Tibial artery (tissue), 4 donors: ENCODE data around the gene COLEC12.

Source experiments
- DNase-seq, 2 donors: peaks; one replicate each; pipeline ENCODE4 v3.0.0-alpha.2; 2019
- H3K27ac ChIP-seq, 2 donors: fragments of 200-600 bp; sonication (generic) in 1 of 2; 1 replicate in 1 of 2; 2 replicates in 1 of 2; pipeline ENCODE4 v1.5.1; 2018 to 2019; ENCODE audit warnings: mild to moderate bottlenecking in 1 of 2
- H3K27me3 ChIP-seq, 2 donors: fragments of 200-600 bp; sonication (generic) in 1 of 2; one replicate each; pipeline versions ENCODE4 v1.5.1 to v1.6.0; 2016 to 2019
- H3K36me3 ChIP-seq, 3 donors: fragments of 200-600 bp; sonication (generic) in 2 of 3; one replicate each; pipeline ENCODE4 v1.5.1; 2016 to 2019; ENCODE audit warnings: mild to moderate bottlenecking in 2 of 3
- H3K4me1 ChIP-seq, 4 donors: fragments of 200-600 bp; sonication (generic) in 2 of 4; 1 replicate in 3 of 4; 2 replicates in 1 of 4; pipeline ENCODE4 v1.5.1; 2016 to 2019
- H3K4me3 ChIP-seq, 2 donors: fragments of 200-600 bp; sonication (generic) in 1 of 2; 1 replicate in 1 of 2; 2 replicates in 1 of 2; pipeline ENCODE4 v1.5.1; 2018 to 2019; ENCODE audit warnings: mild to moderate bottlenecking in 2 of 2
- H3K9me3 ChIP-seq, 3 donors: fragments of 200-600 bp; sonication (generic) in 1 of 3; one replicate each; pipeline ENCODE4 v1.5.1; 2016 to 2019
- intact Hi-C: fragments of 100-400 bp; cut with DNase I; formaldehyde crosslinking; loops from one replicate; pipeline ENCODE4 v1.15.0; 2023; ENCODE audit warnings: low total_unique reads
- TF ChIP-seq, protein P1 (sequence below), 2 experiments: fragments of 200-600 bp in 1 of 2; fragments of 450-650 bp in 1 of 2; IDR thresholded peaks; one replicate each; pipeline ENCODE4 v1.5.1; 2017 to 2019; ENCODE audit warnings: antibody characterized with exemption in 2 of 2, mild to moderate bottlenecking in 1 of 2, moderate library complexity in 1 of 2

The COLEC12 gene

GRCh38 chr18:356778-357177 is 143.7 kb downstream of the COLEC12 start:
- Histone ChIP-seq H3K4me1 (no peaks in the 10 kb centered on the region), H3K9me3 (no peaks in the 10 kb centered on the region), H3K4me3 (no peak overlapping the region), H3K27me3 (no peaks in the 10 kb centered on the region), H3K36me3 (no peaks in the 10 kb centered on the region), H3K27ac (no peak overlapping the region)
- intact Hi-C loops, result no loop called here
- no peak for DNase-seq
- TF ChIP-seq, protein P1, sequence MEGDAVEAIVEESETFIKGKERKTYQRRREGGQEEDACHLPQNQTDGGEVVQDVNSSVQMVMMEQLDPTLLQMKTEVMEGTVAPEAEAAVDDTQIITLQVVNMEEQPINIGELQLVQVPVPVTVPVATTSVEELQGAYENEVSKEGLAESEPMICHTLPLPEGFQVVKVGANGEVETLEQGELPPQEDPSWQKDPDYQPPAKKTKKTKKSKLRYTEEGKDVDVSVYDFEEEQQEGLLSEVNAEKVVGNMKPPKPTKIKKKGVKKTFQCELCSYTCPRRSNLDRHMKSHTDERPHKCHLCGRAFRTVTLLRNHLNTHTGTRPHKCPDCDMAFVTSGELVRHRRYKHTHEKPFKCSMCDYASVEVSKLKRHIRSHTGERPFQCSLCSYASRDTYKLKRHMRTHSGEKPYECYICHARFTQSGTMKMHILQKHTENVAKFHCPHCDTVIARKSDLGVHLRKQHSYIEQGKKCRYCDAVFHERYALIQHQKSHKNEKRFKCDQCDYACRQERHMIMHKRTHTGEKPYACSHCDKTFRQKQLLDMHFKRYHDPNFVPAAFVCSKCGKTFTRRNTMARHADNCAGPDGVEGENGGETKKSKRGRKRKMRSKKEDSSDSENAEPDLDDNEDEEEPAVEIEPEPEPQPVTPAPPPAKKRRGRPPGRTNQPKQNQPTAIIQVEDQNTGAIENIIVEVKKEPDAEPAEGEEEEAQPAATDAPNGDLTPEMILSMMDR (IDR thresholded peaks at IDR 0.05), result no peak

- Histone ChIP-seq H3K36me3 (no peaks in the 10 kb centered on the region), H3K9me3 (no peaks in the 10 kb centered on the region), H3K4me1 (no peaks in the 10 kb centered on the region), H3K27me3 (no peaks in the 10 kb centered on the region), H3K4me3 (no peak overlapping the region), H3K27ac (no peak overlapping the region)
- TF ChIP-seq, protein P1 (IDR thresholded peaks at IDR 0.05), result no peak
- intact Hi-C loops, result no loop called here
- DNase-seq, result no peak
Observed at GRCh38 chr18:355678-356077, 144.8 kb downstream of the COLEC12 start.

DNA sequence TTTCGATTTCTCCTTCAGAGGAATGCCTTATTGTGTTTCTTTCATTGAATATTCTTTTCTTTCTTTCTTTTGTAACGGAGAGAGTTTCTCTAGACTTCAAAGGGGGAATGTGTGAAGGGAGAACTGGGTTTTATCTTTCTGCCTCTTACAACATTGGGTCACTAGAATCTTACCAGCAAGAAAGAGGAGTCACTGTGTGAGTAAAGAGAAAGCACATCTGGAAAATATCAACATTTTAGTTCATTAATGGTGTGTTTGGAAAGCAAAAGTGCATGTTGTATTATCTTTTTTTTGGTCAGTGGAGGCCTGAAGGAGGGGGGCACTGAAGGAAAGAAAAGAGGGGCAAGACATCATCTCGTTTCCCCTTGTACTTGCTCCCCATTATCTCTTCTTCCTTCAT is 146.0 kb downstream of the COLEC12 start:
- H3K27ac ChIP-seq, result no peak overlapping the region
- H3K4me1 ChIP-seq, result no peaks in the 10 kb centered on the region
- no peaks in the 10 kb centered on the region for H3K27me3 ChIP-seq
- H3K9me3 ChIP-seq, result no peaks in the 10 kb centered on the region
- intact Hi-C loops, result no loop called here
- TF ChIP-seq, protein P1 (IDR thresholded peaks at IDR 0.05), result no peak
- DNase-seq, result no peak
- no peak overlapping the region for H3K4me3 ChIP-seq
- H3K36me3 ChIP-seq, result no peaks in the 10 kb centered on the region

DNA sequence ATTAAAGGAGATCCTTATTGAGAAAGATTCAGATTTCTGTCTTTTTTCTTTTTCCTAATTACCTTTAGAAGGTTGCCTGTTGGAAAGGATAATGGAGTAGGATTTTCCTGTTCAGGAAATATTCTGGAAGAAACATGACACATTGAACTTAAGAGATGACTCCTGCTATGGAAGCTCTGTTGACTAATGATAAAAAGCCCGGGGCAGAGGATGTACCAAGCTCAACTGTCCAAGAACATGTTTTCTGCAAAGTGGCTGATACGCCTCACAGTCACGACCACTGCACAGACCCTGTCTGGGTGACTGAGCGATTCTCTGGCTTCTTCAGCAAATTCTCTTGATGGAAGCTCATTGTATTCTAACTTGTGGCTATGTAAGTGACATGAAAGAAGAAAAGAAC is 146.5 kb downstream of the COLEC12 start:
- intact Hi-C loops, result no loop called here
- Histone ChIP-seq H3K9me3 (no peaks in the 10 kb centered on the region), H3K27me3 (no peaks in the 10 kb centered on the region), H3K36me3 (no peaks in the 10 kb centered on the region), H3K4me1 (no peaks in the 10 kb centered on the region), H3K27ac (no peak overlapping the region), H3K4me3 (no peak overlapping the region)
- TF ChIP-seq, protein P1 (IDR thresholded peaks at IDR 0.05), result no peak
- no peak for DNase-seq

- no peaks in the 10 kb centered on the region for H3K4me1 ChIP-seq
- H3K36me3 ChIP-seq, result no peaks in the 10 kb centered on the region
- no peak for DNase-seq
- H3K27ac ChIP-seq, result no peak overlapping the region
- TF ChIP-seq, protein P1 (IDR thresholded peaks at IDR 0.05), result no peak
- intact Hi-C loops, result no loop called here
- no peaks in the 10 kb centered on the region for H3K27me3 ChIP-seq
- no peak overlapping the region for H3K4me3 ChIP-seq
- H3K9me3 ChIP-seq, result no peaks in the 10 kb centered on the region
Observed at GRCh38 chr18:352438-352837, 148.1 kb downstream of the COLEC12 start.

DNA sequence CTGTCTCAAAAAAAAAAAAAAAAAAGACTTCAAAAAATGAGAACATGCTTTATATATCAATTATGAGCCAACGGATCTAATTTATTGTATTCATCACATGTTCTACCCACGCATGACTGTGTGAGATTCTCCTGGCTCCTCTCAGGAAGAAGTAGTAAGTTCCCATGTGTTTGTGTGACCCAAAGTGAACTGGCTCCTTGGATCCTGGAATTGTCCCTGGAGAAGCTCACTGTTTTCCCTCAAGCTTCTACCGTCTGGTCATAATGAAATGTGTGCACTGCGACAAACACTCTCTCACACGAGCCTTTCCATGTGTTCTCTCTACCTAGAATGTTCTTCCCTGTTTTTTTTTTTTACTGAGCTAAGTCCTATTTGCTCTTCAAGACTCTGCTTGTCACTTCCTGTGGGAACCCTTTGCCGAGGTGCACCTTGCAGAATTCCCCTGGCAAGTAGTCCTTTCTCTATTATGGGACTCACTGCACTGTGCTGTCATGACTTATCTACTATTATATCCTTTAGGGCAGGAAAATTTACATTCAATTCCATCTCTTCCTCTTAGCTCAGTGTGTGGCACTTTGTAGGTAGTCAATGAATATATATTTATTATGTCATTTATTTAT is 149.4 kb downstream of the COLEC12 start:
- Histone ChIP-seq H3K9me3 (no peaks in the 10 kb centered on the region), H3K36me3 (no peaks in the 10 kb centered on the region), H3K4me3 (no peak overlapping the region), H3K4me1 (no peaks in the 10 kb centered on the region), H3K27ac (no peak overlapping the region), H3K27me3 (no peaks in the 10 kb centered on the region)
- TF ChIP-seq, protein P1 (IDR thresholded peaks at IDR 0.05), result no peak
- intact Hi-C loops, result no loop called here
- no peak for DNase-seq
